Caki2 (cell line): ENCODE results near the gene CEP170B. TPM values are rescaled to one million over a fixed set of nuclear protein-coding genes. Genes with fewer than 3 reads are reported as not detected.
"Not testable (repeated sequence)": the region's sequence is repeated elsewhere in the genome, so short reads cannot be mapped to it uniquely, and the experiment has no call there.

Source experiments
- DNase-seq: peaks from one replicate; pipeline ENCODE4 v3.0.0-alpha.2; 2015; ENCODE audit warnings: low read depth
- in situ Hi-C: cut with HindIII; loops from 2 replicates; pipeline ENCODE4 v1.10.0; 2016; ENCODE audit warnings: low sequenced_read_pairs, low pct_unique_long_range_greater_than_20kb, mixed read lengths
- total RNA-seq: library from RNA; depleted of rRNA; stranded (reverse); fragments of >200 nt; shearing (Covaris generic); gene quantifications from 2 replicates; pipeline ENCODE4 v1.2.3, GENCODE V29; 2014; ENCODE audit warnings: low replicate concordance

Gene CEP170B
- total RNA-seq, 1 experiment from 2014 or later, result 9.8 TPM

- no peak for DNase-seq
- in situ Hi-C loops, result no loop called here
These were observed 22.1 kb upstream of the CEP170B start for GRCh38 chr14:104843006-104843405.

- no peak for DNase-seq
These were observed 21.4 kb upstream of the CEP170B start for GRCh38 chr14:104843442-104844305.

GRCh38 chr14:104844306-104845032 lies 20.6 kb upstream of the CEP170B start:
- in situ Hi-C loops, result no loop called here
- DNase-seq, result no peak

More at GRCh38 chr14:104843442-104844305, 21.4 kb upstream of the CEP170B start:
- in situ Hi-C loops, result no loop called here

- no peak for DNase-seq
- in situ Hi-C loops, result no loop called here
These were observed 19.9 kb upstream of the CEP170B start for GRCh38 chr14:104845033-104845666.

GRCh38 chr14:104845834-104846441 lies 19.1 kb upstream of the CEP170B start:
- in situ Hi-C loops, result no loop called here
- DNase-seq, result no peak

DNA sequence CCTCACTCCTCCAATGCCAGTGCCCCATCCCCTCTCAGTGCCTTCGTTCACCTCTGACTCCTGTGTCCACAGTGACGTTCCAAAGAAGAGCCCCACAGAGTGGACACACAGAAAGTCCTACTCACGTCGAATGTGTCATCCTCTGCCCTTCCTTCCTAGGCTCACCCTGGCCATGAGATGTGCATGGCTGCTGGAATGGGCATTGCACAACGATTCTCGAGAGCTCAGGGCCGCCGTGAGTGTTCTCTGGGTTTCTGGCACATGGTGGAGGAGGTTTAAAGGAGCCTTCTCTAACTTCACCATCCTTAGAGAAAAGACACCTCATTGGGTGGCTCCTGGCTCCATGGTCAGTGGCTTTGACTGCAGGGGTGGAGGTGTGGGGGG lies 12.8 kb upstream of the CEP170B start:
- in situ Hi-C loops, result no loop called here
- DNase-seq, result no peak

- DNase-seq, result no peak
- in situ Hi-C loops, result no loop called here
These were observed 9.5 kb upstream of the CEP170B start for GRCh38 chr14:104855532-104856090.

GRCh38 chr14:104856157-104856868 lies 8.8 kb upstream of the CEP170B start:
- in situ Hi-C loops, result no loop called here

DNA sequence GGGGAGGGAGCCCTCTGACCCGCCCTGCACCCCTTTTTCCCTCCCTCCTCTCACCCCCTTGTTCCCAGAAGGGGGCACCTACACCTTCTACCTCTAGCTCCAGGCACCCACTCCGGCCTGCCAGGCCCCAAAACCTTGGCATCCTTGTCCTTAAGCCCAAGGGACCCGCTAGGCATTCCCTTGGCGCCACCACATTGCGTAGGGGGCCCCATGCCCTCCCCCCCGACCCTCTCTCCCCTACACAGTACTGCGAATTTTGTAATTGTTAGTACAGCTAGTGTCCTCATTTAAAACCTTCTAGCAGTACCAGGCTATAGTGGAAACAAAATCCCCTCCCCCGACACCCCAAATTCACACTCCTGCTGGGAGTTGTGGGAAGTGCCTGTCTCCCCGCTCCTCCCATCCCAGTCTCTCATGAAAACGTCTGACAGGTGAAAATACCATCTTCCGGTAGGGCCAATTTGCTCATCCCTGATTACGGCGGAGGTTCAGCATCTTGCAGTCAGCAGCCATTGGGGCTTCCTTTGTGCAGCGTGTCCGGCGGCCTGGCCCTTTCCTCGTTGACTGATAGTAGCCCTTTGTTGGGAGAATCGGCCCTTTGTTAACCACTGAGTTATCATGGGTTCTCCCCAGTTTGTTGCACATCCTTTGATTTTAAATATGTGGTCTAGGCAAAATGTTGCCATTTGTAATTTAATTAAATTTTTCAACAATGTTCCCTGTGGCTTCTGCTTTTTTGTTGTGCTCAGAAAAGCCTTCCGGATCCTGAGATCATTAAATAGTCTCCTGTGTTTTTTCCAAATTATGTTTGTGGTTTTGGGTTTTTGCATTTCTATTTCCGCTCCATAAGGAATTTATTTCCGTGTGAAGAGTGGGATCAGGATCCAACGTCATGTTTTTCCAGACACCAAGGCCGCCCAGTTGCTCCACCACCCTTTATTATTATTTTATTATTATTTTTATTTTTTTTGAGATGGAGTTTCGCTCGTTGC lies 7.9 kb upstream of the CEP170B start:
- no peak for DNase-seq
- in situ Hi-C loops, result no loop called here

More at GRCh38 chr14:104856157-104856868, 8.8 kb upstream of the CEP170B start:
- DNase-seq, result no peak

- in situ Hi-C loops, result not testable (repeated sequence)
These were observed 7.1 kb upstream of the CEP170B start for GRCh38 chr14:104857931-104858330.

GRCh38 chr14:104858811-104859426 lies 6.1 kb upstream of the CEP170B start:
- in situ Hi-C loops, result no loop called here
- DNase-seq, result no peak

More at GRCh38 chr14:104857931-104858330, 7.1 kb upstream of the CEP170B start:
- DNase-seq, result not testable (repeated sequence)

GRCh38 chr14:104859900-104860299 lies 5.2 kb upstream of the CEP170B start:
- in situ Hi-C loops, result no loop called here
- DNase-seq, result no peak

DNA sequence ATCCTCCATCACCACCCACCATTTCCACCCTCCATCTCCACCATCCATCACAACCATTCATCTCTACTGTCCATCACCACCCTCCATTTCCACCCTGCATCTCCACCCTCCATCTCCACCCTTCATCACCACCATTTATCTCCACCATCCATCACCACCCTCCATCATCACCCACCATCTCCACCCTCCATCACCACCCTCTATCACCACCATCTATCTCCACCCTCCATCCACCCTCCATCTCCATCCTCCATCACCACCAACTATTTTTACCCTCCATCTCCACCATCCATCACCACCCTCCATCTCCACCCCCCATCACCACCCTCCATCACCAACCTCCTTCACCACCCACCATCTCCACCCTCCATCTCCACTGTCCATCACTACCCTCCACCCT lies 4.7 kb upstream of the CEP170B start:
- no peak for DNase-seq
- in situ Hi-C loops, result no loop called here

DNA sequence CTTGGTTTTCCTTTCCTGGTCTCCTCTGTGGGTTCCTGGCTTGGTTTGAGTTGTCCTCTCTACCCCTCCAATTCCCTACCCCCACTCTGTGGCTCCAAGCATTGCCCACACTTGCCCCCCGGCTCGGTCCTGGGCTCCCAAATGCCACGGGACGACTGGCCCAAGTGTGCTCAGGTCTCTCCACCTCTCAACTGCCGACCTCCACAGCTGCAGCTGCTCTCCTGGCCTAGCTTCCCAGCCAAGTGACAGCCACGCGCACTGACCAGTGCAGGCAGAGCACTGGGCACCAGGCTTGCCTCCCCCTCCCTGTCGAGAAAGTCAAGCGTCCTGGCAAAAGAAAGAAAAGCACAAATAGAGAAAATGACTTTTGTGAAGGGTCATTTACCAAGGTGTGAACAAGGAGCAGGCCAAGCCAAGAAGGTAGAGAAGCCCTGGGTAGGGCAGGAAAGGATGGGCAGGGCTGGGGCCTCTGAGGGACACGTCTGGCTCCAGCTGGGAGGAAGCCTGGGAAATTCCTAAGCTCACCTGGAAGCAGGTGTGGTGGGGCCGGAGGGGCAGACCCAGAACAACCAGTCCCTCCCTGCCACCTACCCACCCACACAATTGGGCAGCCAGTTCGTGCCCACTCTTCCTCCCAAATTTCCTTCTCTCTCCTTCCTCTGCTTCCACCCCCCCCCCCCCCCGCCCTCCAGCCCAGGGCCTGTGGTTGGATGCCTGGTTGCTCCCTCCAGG lies 1.8 kb upstream of the CEP170B start:
- in situ Hi-C loops, result no loop called here
- DNase-seq, result no peak

DNA sequence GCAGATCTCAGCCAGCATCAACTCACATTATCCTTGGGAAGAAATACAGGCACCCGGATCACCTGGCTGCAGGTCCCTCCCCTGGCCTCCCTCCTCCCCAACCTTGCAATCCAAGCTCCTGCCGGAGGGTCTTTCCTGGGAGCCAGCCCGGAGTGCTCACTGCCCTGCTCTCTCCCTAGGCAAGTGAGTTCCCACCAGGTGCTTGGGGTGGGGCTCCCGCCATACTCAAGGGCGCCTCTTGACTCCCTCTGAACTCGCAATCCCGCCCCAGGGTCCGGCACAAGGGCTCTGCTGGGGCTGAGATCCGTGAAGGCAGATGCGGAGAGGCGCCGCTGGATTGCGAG lies 1.2 kb upstream of the CEP170B start:
- in situ Hi-C loops, result no loop called here
- no peak for DNase-seq
